Mesodermal cell (in vitro differentiated cells): ENCODE measurements around the gene FAM3A.
A peak's percentile ranks its signal among the peaks of the same experiment; 100 is the strongest.
"Not testable (repeated sequence)": the region's sequence is repeated elsewhere in the genome, so short reads cannot be mapped to it uniquely, and the experiment has no call there.

ENCODE experiments used
- H3K27ac ChIP-seq: 2 replicates; pipeline ENCODE4 v1.7.0; 2013; ENCODE audit warnings: mild to moderate bottlenecking, low read depth, low read length, moderate library complexity; ENCODE audit not compliant: severe bottlenecking
- H3K36me3 ChIP-seq: 2 replicates; pipeline ENCODE4 v1.7.1; 2013; ENCODE audit warnings: mild to moderate bottlenecking, low read length, moderate library complexity; ENCODE audit not compliant: control insufficient read depth, insufficient read depth
- H3K4me1 ChIP-seq: one replicate; pipeline ENCODE4 v1.7.1; 2013; ENCODE audit warnings: mild to moderate bottlenecking, low read length; ENCODE audit not compliant: insufficient read depth, control insufficient read depth, poor library complexity, severe bottlenecking
- H3K4me3 ChIP-seq: 2 replicates; pipeline ENCODE4 v1.7.0; 2013; ENCODE audit warnings: low read length, control low read depth, mild to moderate bottlenecking; ENCODE audit not compliant: insufficient read depth, poor library complexity, severe bottlenecking; ENCODE audit errors: extremely low read depth
- H3K9me3 ChIP-seq: 2 replicates; pipeline ENCODE4 v1.7.1; 2013; ENCODE audit warnings: mild to moderate bottlenecking, low read length, moderate library complexity; ENCODE audit not compliant: control insufficient read depth
- WGBS, 2 experiments: methylation state at CpG; one replicate each; pipeline ENCODE4 v1.1.5; 2013; ENCODE audit warnings: missing lambda C conversion rate in 2 of 2; ENCODE audit not compliant: insufficient coverage in 2 of 2; 5-methylcytosine and 5-hydroxymethylcytosine counted together

FAM3A gene

GRCh38 chrX:154545673-154546274, 29.7 kb upstream of the FAM3A start:
- Histone ChIP-seq H3K4me1 (peaks cover 12% of the 10 kb centered on the region), H3K36me3 (peaks cover 8% of the 10 kb centered on the region), H3K9me3 (no peaks in the 10 kb centered on the region), H3K4me3 (peak overlapping the region; percentile 65), H3K27ac (no peak overlapping the region)
- WGBS, 2 experiments, result 89 to 97% methylated on average over 9 to 14 of the region's 17 CpGs

DNA sequence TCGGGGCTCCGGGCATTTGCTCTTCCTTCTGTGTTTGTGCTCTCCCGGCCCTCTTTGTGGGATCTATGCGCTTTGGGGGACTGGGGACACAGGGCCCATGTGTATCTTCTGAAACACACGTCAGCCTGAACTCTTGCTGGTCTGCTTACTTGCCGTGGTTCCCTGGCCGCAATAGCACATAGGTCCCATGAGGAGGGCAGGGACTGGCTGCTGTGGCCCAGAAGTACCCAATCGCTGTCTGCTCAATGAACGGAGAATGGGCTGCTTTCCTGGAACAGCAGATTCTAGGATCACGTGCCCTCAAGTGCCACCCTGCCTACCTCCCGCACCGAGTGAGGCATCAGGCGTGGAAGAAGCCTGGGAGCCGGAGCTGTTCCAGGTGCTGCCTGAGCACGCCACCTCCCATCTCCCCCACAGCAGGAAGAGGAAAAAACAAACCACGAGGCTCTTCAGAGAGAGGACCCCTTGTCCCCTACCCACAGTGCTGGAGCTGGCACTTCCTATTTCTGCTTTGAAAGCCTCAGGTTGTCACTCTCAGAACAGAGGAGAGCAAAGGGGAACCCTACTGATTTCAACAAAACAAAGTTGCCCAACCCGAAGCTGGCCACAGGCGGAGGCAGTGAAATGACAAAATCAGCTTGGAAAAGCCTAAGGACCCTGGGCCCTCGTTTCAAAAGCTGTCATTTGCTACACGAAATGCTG, 26.8 kb upstream of the FAM3A start:
- no peaks in the 10 kb centered on the region for H3K9me3 ChIP-seq
- H3K27ac ChIP-seq, result no peak overlapping the region
- peaks cover 13% of the 10 kb centered on the region for H3K36me3 ChIP-seq
- WGBS, 2 experiments, result 88 to 98% methylated on average over 7 to 13 of the region's 20 CpGs
- H3K4me1 ChIP-seq, result peaks cover 12% of the 10 kb centered on the region
- no peak overlapping the region for H3K4me3 ChIP-seq

DNA sequence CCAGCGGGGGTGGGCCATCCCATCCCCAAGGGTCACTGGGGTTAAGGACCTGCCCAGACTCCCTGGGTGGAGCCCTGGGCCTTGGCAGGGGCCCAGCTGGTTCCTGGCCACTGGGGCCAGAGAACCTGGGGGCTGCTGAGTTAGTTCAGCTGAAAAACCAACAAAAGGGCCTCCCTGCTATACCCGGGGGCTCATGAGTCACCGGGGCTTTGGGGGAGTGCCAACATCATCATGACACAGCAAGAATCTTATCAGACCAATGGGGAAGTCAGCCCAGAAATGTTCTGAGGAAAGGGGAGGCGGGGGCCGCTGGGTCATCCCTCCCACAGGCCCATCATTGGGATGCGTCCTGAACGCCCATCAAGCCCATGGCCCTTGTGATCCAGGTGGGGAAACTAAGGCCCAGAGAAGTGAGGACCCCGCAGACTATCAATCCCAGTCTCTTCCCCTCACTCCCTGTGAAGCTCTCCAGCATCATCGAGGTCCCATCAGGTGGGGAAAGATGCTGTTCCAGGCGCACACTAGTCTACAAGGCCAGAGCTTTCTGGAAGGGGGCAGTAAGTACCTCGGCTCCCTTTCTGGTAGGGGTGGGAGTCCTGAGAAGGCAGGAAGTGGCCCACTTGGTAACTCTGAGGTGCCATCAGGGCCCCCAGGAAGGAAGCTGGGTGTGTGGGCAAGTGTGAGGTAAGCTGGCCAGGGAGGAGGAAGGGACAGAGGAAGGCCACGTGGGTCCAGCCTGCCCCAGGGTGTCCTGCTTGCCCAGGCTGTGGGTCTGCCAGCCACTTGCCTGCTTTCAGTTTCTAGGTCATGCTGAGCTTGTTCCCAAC, 26.1 kb upstream of the FAM3A start:
- H3K4me1 ChIP-seq, result peaks cover 12% of the 10 kb centered on the region
- H3K4me3 ChIP-seq, result no peak overlapping the region
- H3K9me3 ChIP-seq, result no peaks in the 10 kb centered on the region
- WGBS, 2 experiments, result 100% methylated on average over 2 of the region's 12 CpGs
- H3K36me3 ChIP-seq, result peaks cover 13% of the 10 kb centered on the region
- H3K27ac ChIP-seq, result peak overlapping the region; percentile 13

GRCh38 chrX:154541589-154541895, 25.5 kb upstream of the FAM3A start:
- Histone ChIP-seq H3K4me1 (peaks cover 12% of the 10 kb centered on the region), H3K9me3 (no peaks in the 10 kb centered on the region), H3K36me3 (peaks cover 13% of the 10 kb centered on the region), H3K27ac (peak overlapping the region; percentile 13), H3K4me3 (no peak overlapping the region)
- 94 to 95% methylated on average over 4 of the region's 5 CpGs for WGBS, 2 experiments

DNA sequence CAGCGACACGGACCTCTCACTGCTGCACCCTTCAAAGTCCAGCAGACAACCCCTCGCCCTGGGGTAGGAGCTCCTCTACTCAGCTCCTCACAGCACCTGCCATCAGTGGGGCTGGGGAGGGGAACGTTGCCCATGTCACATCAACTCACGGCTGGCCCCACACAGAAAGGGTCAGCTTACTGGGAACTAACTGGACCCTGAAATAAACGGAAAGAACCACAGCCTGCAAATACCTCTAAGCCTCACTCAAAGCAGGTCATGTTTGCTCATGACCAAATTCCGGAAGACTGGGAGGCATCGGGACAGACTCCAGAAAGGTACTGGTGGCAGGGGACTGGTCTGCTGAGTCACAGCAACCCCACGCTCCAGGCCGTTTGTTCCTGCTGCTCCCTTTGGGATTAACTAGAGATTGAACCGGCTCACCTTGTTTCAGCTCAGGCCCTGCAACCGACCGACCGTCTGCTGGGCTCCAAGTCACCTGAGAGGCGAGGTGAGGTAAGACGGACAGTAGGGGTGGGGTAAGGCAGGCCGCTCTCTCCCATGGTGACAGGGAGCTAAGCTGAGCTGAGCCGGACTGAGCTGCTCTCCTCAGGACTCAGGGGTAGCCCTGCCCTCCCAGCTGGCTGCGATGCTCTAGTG, 25.0 kb upstream of the FAM3A start:
- Histone ChIP-seq H3K4me3 (no peak overlapping the region), H3K36me3 (peaks cover 13% of the 10 kb centered on the region), H3K27ac (peak overlapping the region; percentile 13), H3K4me1 (peaks cover 12% of the 10 kb centered on the region), H3K9me3 (no peaks in the 10 kb centered on the region)
- WGBS, 2 experiments, result 93 to 95% methylated on average over 2 to 10 of the region's 19 CpGs

- Histone ChIP-seq H3K4me1 (peaks cover 12% of the 10 kb centered on the region), H3K36me3 (peaks cover 18% of the 10 kb centered on the region)
- not testable (repeated sequence) for H3K27ac ChIP-seq, H3K4me3 ChIP-seq, H3K9me3 ChIP-seq
- 92 to 95% methylated on average over 2 of the region's 7 CpGs for WGBS, 2 experiments
Observed at GRCh38 chrX:154540365-154540764, 24.3 kb upstream of the FAM3A start.

- H3K9me3 ChIP-seq, result no peaks in the 10 kb centered on the region
- H3K36me3 ChIP-seq, result peaks cover 15% of the 10 kb centered on the region
- 92 to 97% methylated on average over 2 to 4 of the region's 8 CpGs for WGBS, 2 experiments
- no peak overlapping the region for H3K27ac ChIP-seq
- no peak overlapping the region for H3K4me3 ChIP-seq
- peaks cover 16% of the 10 kb centered on the region for H3K4me1 ChIP-seq
Observed at GRCh38 chrX:154539077-154539476, 23.0 kb upstream of the FAM3A start.

DNA sequence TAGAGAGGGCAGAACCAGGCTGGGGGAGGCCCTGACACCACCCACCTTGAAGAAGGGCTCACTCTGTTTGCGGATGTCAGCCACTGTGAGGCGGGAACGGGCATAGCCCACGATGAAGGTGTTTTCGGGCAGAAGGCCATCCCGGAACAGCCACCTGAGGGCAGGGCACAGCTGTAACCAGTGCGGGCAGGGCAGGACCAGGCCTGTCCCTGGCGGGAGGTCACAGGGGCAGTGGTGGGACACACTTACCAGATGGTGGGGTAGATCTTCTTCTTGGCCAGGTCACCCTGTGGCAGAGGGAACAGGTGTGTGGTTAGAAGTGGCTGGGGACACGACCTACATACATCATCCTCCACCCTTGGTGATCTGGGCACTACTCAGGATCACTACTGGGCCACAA, 19.9 kb upstream of the FAM3A start:
- Histone ChIP-seq H3K36me3 (peaks cover 31% of the 10 kb centered on the region), H3K4me3 (no peak overlapping the region), H3K9me3 (no peaks in the 10 kb centered on the region), H3K27ac (no peak overlapping the region), H3K4me1 (peaks cover 6% of the 10 kb centered on the region)
- 95 to 98% methylated on average over 4 to 6 of the region's 9 CpGs for WGBS, 2 experiments

DNA sequence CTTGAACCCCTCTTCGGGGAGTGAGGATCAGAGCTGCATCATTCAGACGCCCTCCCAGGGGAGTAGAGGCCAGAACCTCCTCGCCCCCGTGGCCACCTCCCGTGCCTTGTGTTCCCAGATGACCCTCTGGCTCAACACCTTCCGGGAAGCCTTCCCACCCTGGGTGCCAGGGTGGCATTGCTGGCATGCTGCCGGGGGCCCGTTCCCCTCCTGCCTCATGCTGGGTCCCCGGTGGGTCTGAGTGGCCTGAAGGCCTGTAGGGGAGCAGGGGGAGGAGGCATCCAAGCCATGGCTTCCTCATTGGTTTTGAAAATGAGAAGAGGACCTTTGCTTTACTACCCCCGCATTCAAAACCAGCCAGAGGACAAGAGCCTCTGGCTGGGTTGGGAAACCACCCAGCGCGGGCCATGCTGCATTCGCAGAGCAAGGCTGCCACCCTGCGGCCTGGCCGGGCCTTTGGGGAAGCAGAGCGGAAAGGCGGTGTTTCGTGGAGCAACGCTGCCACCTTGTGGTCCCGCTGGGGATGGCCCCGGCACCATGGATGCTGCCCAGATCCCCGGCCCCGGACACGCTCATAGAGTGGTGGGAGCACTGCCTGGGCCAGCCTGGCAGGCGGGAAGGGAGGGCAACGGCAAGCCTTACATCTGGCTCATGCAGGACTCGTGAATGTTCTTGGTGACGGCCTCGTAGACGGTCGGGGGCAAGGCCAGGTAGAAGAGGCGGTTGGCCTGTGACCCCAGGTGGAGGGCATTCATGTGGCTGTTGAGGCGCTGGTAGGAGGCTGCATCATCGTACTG, 18.7 kb upstream of the FAM3A start:
- no peak overlapping the region for H3K27ac ChIP-seq
- peaks cover 31% of the 10 kb centered on the region for H3K36me3 ChIP-seq
- 26 to 62% methylated on average over 14 to 15 of the region's 34 CpGs for WGBS, 2 experiments
- H3K9me3 ChIP-seq, result no peaks in the 10 kb centered on the region
- H3K4me1 ChIP-seq, result peaks cover 11% of the 10 kb centered on the region
- no peak overlapping the region for H3K4me3 ChIP-seq

- Histone ChIP-seq H3K4me1 (peaks cover 11% of the 10 kb centered on the region), H3K9me3 (no peaks in the 10 kb centered on the region), H3K27ac (no peak overlapping the region), H3K36me3 (peaks cover 26% of the 10 kb centered on the region), H3K4me3 (no peak overlapping the region)
- 97 to 98% methylated on average over 4 to 14 of the region's 23 CpGs for WGBS, 2 experiments
Observed at GRCh38 chrX:154532690-154533089, 16.7 kb upstream of the FAM3A start.
